Activated B cell treated with CpG ODN at 0.5 μM for 24 hours (primary cell): Measurements from ENCODE around the gene LDLRAD3. TPM values are rescaled to one million over a fixed set of nuclear protein-coding genes. Genes with fewer than 3 reads are reported as not detected.

Experiments
- ATAC-seq: fragments of 200-7000 bp; cut with Tn5 transposase; one replicate; pipeline ENCODE4 v1.10.0; 2021; ENCODE audit warnings: low read depth, mild to moderate bottlenecking, moderate library complexity
- CTCF ChIA-PET: fragments of 350-600 bp; sonication (Branson Sonifier 250); formaldehyde crosslinking; loops from one replicate; lab custom pipeline; 2021; ENCODE audit warnings: antibody characterized with exemption; lab: Charles Lee
- POLR2A ChIA-PET: fragments of 350-600 bp; sonication (Branson Sonifier 250); formaldehyde crosslinking; loops from one replicate; lab custom pipeline; 2021; ENCODE audit warnings: antibody characterized with exemption; lab: Charles Lee
- DNase-seq: peaks from one replicate; pipeline ENCODE4 v3.0.0; 2022
- H3K27ac Mint-ChIP-seq: one replicate; pipeline ENCODE4 v1.8.0; 2020; ENCODE audit warnings: mixed read lengths
- H3K27me3 Mint-ChIP-seq: one replicate; pipeline ENCODE4 v1.8.0; 2021; ENCODE audit warnings: mixed read lengths
- H3K36me3 Mint-ChIP-seq: one replicate; pipeline ENCODE4 v1.8.0; 2021; ENCODE audit warnings: low read depth, mixed read lengths
- H3K4me1 Mint-ChIP-seq: one replicate; pipeline ENCODE4 v1.8.0; 2021; ENCODE audit warnings: mixed read lengths
- H3K4me3 Mint-ChIP-seq: one replicate; pipeline ENCODE4 v1.8.0; 2020; ENCODE audit warnings: mild to moderate bottlenecking, mixed read lengths
- H3K9me3 Mint-ChIP-seq: one replicate; pipeline ENCODE4 v1.8.0; 2020; ENCODE audit warnings: mixed read lengths
- intact Hi-C: fragments of 100-400 bp; cut with micrococcal nuclease; formaldehyde crosslinking; loops from one replicate; pipeline ENCODE4 v1.15.1; 2024
- total RNA-seq: library from RNA; stranded (reverse); gene quantifications from 2 replicates; pipeline ENCODE4 v1.2.3, GENCODE V29; 2022
- TF ChIP-seq, protein P1 (sequence below): fragments of 200-600 bp; IDR thresholded peaks from one replicate; pipeline ENCODE4 v1.8.0; 2022; ENCODE audit warnings: antibody characterized with exemption, mild to moderate bottlenecking

The LDLRAD3 gene
- total RNA-seq, 1 donor from 2014 or later: not detected

DNA sequence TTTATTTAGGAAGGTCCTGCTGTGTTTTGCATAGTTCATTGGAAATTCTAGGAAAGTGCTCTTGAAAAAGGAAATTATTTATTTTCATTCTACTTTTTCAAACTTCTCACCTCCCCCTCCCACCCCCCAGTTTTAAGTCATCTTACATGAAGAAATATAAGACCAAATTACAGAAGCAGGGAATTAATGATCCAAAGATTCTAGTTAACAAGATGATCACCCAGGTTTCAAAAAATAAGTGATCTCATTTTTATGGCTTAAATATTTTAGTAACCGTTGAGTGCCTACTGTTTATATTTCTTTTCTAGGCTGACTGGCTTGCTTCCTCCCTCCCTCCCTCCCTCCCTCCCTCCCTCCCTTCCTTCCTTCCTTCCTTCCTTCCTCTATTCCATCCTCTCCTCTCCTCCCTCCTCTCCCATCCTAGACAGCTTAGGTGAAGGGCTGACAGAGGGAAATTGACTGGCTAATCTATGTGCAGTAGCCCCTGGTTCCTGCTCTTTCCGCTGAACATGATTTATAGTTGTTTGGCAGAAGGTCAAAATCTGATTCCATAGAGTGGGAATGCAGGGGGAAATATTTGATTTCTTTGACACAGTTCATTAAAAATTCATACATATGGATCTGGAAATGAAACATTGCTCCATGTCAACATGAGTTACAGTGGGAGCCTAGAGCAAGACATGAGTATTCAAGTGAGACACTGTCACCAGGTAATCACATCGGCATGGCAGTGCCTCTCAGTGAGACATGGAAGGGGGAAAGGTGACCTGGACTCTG lies 221.9 kb downstream of the LDLRAD3 start:
- no peak overlapping the region for H3K27ac Mint-ChIP-seq
- H3K9me3 Mint-ChIP-seq: no peaks in the 10 kb centered on the region
- POLR2A ChIA-PET: no interaction called here
- H3K4me1 Mint-ChIP-seq: no peaks in the 10 kb centered on the region
- no peak overlapping the region for H3K4me3 Mint-ChIP-seq
- CTCF ChIA-PET: no interaction called here
- no peak for DNase-seq
- no peaks in the 10 kb centered on the region for H3K36me3 Mint-ChIP-seq
- peaks cover 2% of the 10 kb centered on the region for H3K27me3 Mint-ChIP-seq
- TF ChIP-seq, protein P1, sequence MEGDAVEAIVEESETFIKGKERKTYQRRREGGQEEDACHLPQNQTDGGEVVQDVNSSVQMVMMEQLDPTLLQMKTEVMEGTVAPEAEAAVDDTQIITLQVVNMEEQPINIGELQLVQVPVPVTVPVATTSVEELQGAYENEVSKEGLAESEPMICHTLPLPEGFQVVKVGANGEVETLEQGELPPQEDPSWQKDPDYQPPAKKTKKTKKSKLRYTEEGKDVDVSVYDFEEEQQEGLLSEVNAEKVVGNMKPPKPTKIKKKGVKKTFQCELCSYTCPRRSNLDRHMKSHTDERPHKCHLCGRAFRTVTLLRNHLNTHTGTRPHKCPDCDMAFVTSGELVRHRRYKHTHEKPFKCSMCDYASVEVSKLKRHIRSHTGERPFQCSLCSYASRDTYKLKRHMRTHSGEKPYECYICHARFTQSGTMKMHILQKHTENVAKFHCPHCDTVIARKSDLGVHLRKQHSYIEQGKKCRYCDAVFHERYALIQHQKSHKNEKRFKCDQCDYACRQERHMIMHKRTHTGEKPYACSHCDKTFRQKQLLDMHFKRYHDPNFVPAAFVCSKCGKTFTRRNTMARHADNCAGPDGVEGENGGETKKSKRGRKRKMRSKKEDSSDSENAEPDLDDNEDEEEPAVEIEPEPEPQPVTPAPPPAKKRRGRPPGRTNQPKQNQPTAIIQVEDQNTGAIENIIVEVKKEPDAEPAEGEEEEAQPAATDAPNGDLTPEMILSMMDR: no peak
- ATAC-seq: no peak
- intact Hi-C loops: no loop called here

DNA sequence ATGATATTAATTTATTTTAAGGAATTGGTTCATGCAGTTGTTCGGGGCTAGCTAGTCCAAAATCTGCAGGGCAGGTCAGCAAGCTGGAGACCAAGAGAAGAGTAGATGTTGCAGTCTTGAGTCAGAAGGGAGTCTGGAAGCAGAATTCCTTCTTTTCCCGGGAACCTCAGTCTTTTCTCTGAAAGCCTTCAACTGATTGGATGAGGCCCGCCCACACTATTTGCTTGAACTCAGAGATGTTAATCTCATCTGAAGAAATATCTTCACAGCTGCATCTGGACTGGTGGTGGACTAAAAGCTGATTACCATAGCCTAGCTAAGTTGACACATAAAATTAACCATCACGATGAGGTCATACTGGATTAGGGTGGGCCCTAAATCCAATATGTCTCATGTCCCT lies 223.2 kb downstream of the LDLRAD3 start:
- Mint-ChIP-seq H3K27ac (no peak overlapping the region), H3K4me3 (no peak overlapping the region), H3K27me3 (peaks cover 6% of the 10 kb centered on the region), H3K36me3 (no peaks in the 10 kb centered on the region), H3K9me3 (peaks cover 6% of the 10 kb centered on the region), H3K4me1 (no peaks in the 10 kb centered on the region)
- ChIA-PET CTCF (no interaction called here), POLR2A (no interaction called here)
- TF ChIP-seq, protein P1: no peak
- no peak for DNase-seq
- no peak for ATAC-seq
- intact Hi-C loops: no loop called here

DNA sequence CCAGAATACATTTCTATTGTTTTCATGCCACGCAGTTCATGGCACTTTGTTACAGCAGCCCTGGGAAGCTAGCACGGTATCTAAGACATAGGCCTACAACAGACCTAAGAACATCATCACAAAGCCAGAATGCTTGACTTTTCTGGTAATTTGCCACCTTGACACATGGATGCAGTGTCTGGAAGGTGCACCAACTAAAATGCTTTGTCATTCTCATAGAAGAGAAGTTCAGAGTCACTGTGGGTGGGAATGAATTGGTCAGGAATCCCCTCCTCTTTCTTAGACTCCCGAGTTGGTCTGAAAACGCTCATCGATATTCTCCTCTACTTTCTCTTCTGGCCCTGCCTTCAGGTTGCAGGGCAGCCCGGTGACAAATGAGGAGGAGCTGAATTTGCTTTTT lies 223.9 kb downstream of the LDLRAD3 start:
- DNase-seq (no peak), ATAC-seq (no peak)
- no peaks in the 10 kb centered on the region for H3K36me3 Mint-ChIP-seq
- peaks cover 6% of the 10 kb centered on the region for H3K27me3 Mint-ChIP-seq
- H3K4me1 Mint-ChIP-seq: no peaks in the 10 kb centered on the region
- TF ChIP-seq, protein P1: no peak
- H3K27ac Mint-ChIP-seq: no peak overlapping the region
- no peak overlapping the region for H3K4me3 Mint-ChIP-seq
- peaks cover 6% of the 10 kb centered on the region for H3K9me3 Mint-ChIP-seq
- ChIA-PET CTCF (no interaction called here), POLR2A (no interaction called here)
- intact Hi-C loops: no loop called here

DNA sequence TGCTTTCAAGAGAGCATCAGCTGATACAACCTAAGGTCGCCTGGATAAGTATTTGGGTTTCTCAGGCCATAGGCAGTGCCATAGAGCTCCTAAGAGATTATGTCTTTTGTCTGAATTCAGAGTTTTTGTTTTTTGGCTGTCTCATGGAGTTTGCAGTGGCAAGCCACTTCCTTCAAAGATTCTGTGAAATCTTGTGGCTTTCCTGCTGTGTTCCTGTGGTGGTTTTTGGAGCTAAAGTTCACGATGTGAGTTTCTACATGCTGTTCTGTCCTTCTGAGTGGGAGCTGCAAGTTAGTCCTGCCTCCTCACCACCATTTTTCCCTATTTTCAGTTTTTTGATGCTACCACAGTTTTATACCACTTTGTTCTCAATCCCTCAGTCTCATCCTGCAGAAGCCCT lies 234.0 kb downstream of the LDLRAD3 start:
- H3K36me3 Mint-ChIP-seq: no peaks in the 10 kb centered on the region
- POLR2A ChIA-PET: no interaction called here
- peaks cover 24% of the 10 kb centered on the region for H3K27me3 Mint-ChIP-seq
- H3K4me1 Mint-ChIP-seq: no peaks in the 10 kb centered on the region
- no peak overlapping the region for H3K27ac Mint-ChIP-seq
- intact Hi-C loops: no loop called here
- H3K4me3 Mint-ChIP-seq: no peak overlapping the region
- no peak for ATAC-seq
- CTCF ChIA-PET: no interaction called here
- TF ChIP-seq, protein P1: no peak
- H3K9me3 Mint-ChIP-seq: peaks cover 3% of the 10 kb centered on the region
- no peak for DNase-seq

DNA sequence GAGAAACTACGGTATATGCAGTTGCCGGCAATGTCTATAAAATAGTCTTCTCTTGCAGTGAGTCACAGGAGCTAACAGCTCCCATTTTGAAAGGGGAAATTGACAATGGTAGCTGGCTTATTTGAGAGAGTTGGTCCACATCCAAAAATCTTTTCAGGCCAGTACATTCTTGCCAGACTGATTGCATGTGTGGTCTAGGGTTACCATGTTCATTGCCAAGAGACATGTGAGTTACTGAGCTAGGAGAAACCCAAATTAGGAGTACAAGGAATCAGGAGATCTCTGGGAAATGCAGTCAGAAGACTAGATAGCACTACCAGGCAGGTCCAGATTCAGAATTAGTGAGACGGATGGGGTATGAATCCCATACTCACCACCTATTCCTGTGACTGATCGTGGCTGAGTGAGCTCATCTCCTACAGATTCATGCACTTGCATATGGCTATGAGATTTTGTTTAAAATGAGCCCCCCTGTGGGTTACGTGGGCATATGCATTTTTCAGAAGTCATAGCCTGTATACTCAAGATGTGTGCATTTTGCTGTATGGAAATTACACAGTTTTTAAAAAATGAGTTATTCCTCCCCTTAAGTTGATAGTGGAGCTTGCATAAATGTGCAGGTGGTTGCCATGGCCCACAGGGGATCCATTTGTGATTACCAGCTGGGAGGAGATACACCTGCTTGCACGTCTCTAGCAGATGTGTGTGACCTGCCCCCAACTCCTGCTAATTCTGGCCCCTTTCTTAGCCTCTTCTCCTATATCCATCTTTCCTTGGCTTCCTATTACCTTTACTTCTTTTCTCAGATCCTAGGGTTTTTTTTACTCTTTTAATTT lies 242.7 kb downstream of the LDLRAD3 start:
- no peak for ATAC-seq
- H3K27ac Mint-ChIP-seq: no peak overlapping the region
- H3K9me3 Mint-ChIP-seq: peaks cover 4% of the 10 kb centered on the region
- no peaks in the 10 kb centered on the region for H3K27me3 Mint-ChIP-seq
- intact Hi-C loops: no loop called here
- POLR2A ChIA-PET: no interaction called here
- no peak for DNase-seq
- H3K4me1 Mint-ChIP-seq: no peaks in the 10 kb centered on the region
- CTCF ChIA-PET: no interaction called here
- TF ChIP-seq, protein P1: no peak
- no peaks in the 10 kb centered on the region for H3K36me3 Mint-ChIP-seq
- H3K4me3 Mint-ChIP-seq: no peak overlapping the region
